ENCODE results near the gene ACACB.

ACACB gene

GRCh38 chr12:109115758-109116610 is at the start of gene ACACB:
ACACB (plus strand) TSS chr12:109116587; CDS start chr12:109139406, 22,819 bp downstream.
- DNase-seq: no peak

- DNase-seq: no peak
Measured at GRCh38 chr12:109069307-109070271, 46.8 kb upstream of the ACACB start.

GRCh38 chr12:109074866-109075265 is 41.5 kb upstream of the ACACB start:
- DNase-seq: no peak

GRCh38 chr12:109082751-109083150 is 33.6 kb upstream of the ACACB start:
- no peak for DNase-seq

GRCh38 chr12:109084425-109084824 is 32.0 kb upstream of the ACACB start:
- no peak for DNase-seq

GRCh38 chr12:109085590-109085989 is 30.8 kb upstream of the ACACB start:
- no peak for DNase-seq

- DNase-seq: no peak
Measured at GRCh38 chr12:109087250-109087649, 29.1 kb upstream of the ACACB start.

- DNase-seq: no peak
Measured at GRCh38 chr12:109088818-109089217, 27.6 kb upstream of the ACACB start.

GRCh38 chr12:109089683-109090082 is 26.7 kb upstream of the ACACB start:
- no peak for DNase-seq

GRCh38 chr12:109092497-109093021 is 23.8 kb upstream of the ACACB start:
- DNase-seq: peak; percentile 34

GRCh38 chr12:109093022-109093918 is 23.1 kb upstream of the ACACB start, which contains the start of gene ALKBH2:
ALKBH2 (minus strand) TSS chr12:109093472; CDS start chr12:109092786, 686 bp downstream.
- DNase-seq: peak; percentile 94

- DNase-seq: no peak
Measured at GRCh38 chr12:109097140-109097434, 19.3 kb upstream of the ACACB start.

- DNase-seq: peak; percentile 94
Measured at GRCh38 chr12:109097435-109098182, 18.8 kb upstream of the ACACB start, which contains the start of gene UNG. UNG (plus strand) TSS chr12:109097597; CDS start chr12:109097680, 83 bp downstream.

GRCh38 chr12:109098183-109098604 is 18.2 kb upstream of the ACACB start:
- peak; percentile 50 for DNase-seq

- no peak for DNase-seq
Measured at GRCh38 chr12:109098651-109099050, 17.7 kb upstream of the ACACB start.

- DNase-seq: peak; percentile 43
Measured at GRCh38 chr12:109099431-109100020, 16.9 kb upstream of the ACACB start.

- DNase-seq: no peak
Measured at GRCh38 chr12:109100741-109101140, 15.6 kb upstream of the ACACB start.

GRCh38 chr12:109102491-109102890 is 13.9 kb upstream of the ACACB start:
- no peak for DNase-seq

- DNase-seq: no peak
Measured at GRCh38 chr12:109105176-109105575, 11.2 kb upstream of the ACACB start.

GRCh38 chr12:109109746-109110350 is 6.5 kb upstream of the ACACB start:
- no peak for DNase-seq

All from hematopoietic multipotent progenitor cell treated with erythropoietin and hydrocortisone succinate and interleukin-3 and kit ligand, for 8 days (in vitro differentiated cells).